NCI-H2227 (cell line): ENCODE data around the gene ERP29.
"Not testable (repeated sequence)": the region's sequence is repeated elsewhere in the genome, so short reads cannot be mapped to it uniquely, and the experiment has no call there.

Experiments
- DNase-seq: peaks from one replicate; lab custom pipeline; 2025; ENCODE audit not compliant: unreplicated experiment; lab: John Stamatoyannopoulos, UW

ERP29 gene

DNA sequence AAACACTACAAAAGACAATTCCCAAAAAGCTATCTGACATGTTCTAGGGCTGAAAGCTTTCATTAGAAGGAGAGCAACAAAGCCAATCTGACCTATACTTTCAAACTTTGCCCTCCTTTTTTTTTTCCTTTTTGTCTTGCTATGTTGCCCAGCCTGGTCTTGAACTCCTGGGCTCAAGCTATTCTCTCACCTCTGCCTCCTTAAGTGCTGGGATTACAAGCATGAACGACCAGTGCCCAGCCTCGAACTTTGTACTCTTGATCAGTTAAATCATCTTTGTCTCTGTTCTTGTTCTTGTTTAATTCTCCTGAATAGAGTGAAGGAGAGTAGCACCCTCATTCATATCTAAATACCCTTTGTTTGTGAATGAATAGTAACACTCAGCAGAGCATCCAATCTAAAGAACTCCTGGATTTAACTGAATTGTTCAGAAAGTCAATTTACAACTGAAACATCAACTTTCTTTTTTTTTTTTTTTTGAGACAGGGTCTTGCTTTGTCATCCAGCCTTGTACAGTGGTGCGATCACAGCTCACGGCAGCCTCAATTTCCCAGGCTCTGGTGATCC, 22.1 kb downstream of the ERP29 start:
- no peak for DNase-seq

DNA sequence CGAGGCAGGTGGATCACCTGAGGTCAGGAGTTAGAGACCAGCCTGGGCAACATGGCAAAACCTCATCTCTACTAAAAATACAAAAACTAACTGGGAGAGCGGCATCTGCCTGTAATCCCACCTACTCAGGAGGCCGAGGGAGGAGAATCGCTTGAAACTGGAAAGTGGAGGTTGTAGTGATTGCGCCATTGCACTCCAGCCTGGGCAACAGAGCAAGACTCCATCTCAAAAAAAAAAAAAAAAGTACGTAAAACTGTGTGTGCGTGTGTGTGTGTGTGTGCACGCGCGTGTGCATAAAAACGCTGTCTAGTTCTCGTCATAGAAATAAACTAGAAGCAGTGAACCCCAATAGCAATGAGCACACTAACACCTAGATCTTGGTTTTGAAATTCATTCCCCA, 23.4 kb downstream of the ERP29 start:
- not testable (repeated sequence) for DNase-seq

DNA sequence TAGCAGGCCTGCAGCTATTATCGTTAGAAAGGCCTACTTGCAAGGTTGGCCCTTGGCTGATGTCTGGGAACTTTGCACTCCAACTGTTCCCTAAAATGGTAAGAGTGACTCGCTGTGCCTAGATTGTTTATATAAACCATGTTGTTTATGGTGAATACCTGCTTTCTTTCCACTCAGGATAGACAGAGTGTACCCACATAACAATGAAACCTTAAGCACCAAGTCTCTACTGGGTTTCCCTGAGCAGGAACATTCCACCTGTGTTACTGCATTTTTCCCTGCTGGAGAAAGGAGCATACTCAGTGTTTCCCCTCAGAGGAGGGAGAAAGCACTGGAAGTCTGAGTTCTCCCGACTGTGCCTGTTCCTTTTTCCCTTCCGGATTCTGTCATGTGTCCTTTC, 32.8 kb downstream of the ERP29 start:
- no peak for DNase-seq

DNA sequence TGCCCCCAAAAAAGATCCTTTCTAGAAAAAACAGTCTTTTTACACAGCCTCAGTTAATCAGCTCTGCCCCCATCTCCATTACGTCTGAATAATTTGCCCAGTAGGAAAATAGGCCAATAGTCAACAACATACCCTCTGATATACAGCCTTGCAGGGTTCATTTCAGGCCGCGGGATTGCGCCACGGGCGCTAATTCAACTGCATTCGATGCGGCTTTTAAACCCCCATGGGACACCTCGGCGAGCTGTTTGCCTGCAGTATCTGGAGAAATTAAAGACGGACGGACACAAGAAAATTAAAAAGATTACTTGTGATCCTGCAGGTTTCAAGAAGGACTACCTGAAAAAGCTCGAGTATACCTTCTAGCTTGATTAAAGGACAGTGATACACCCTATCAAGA, 36.1 kb downstream of the ERP29 start:
- no peak for DNase-seq

DNA sequence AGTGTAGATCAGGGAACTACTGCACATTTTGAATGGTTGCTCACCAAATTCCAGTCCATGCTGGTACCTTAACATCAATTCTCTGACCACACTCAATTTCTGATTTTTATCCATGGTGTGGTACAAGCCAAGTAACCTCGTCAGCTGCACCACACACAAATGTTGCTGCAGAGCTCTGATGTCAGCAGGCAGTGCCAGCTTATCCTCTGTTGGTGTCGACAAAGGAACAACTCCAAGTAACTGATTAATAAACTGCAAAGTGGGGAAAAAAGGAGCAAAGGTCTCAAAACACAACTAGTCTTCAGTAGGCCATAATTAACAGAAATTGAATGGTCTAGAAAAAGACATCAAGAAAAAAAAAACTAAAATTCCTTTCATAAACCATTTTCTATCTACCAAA, 47.9 kb downstream of the ERP29 start:
- DNase-seq, result no peak

DNA sequence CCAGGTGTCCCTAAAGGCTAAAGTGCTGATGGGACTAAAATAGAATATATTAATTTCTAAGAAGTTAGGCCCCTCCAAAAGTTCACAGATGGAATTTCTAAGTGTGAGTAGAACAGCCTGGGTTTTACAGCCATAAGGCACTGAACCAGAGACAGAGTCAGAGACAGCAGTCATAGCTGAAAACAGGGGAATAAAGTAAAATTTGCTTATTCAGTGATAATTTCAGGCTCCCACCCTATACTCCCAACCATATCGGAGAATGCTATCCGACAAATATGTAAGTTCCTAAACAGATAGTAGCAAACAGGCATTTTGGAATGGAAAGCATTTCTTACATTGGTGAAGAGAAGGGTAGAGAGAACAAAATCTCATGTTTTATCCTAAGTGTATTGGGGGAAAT, 50.0 kb downstream of the ERP29 start:
- DNase-seq, result no peak

DNA sequence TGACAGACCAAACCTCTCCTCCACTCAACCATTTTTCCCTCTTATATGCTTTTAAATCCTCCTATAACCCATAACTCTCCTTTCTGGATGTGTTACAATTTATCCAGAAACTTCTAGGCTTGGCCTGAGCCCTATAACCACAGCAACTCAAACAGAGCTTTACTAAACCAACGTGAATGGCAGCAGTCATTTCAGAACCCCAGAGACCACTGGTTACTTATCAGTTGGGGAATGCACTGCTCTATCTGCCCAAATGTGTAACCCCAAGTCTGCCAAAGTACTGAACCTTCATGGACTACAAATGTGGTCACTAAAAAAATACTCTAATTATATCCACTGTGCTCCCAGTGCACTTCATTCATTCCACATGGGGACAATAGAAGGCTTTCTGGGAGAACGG, 53.3 kb downstream of the ERP29 start:
- no peak for DNase-seq
